GM21423 (cell line): ENCODE data around the gene CRHBP.
"Not testable (repeated sequence)": the region's sequence is repeated elsewhere in the genome, so short reads cannot be mapped to it uniquely, and the experiment has no call there.

ENCODE experiments used
- ATAC-seq: cut with Tn5 transposase; IDR thresholded peaks from one replicate; pipeline ENCODE4 v1.9.1; 2021; ENCODE audit warnings: mild to moderate bottlenecking, moderate library complexity; ENCODE audit not compliant: unreplicated experiment

The CRHBP gene

GRCh38 chr5:76952795-76953536 lies at the start of gene CRHBP:
Gene CRHBP, plus strand, starts transcription at chr5:76953045. Its CDS starts 90 bp downstream, at chr5:76953135.
- ATAC-seq, result no peak

GRCh38 chr5:76908166-76908565 lies 44.7 kb upstream of the CRHBP start:
- no peak for ATAC-seq

- not testable (repeated sequence) for ATAC-seq
Measured at GRCh38 chr5:76910344-76910933, 42.4 kb upstream of the CRHBP start.

DNA sequence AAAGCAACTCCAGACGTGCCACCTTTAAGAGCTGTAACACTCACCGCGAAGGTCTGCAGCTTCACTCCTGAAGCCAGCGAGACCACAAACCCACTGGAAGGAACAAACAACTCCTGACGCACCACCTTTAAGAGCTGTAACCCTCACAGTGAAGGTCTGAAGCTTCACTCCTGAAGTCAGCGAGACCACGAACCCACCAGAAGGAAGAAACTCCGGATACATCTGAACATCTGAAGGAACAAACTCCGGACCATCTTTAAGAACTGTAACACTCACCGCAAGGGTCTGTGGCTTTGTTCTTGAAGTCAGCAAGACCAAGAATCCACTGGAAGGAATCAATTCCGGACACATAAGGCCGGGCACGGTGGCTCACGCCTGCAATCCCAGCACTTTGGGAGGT lies 38.2 kb upstream of the CRHBP start:
- not testable (repeated sequence) for ATAC-seq

DNA sequence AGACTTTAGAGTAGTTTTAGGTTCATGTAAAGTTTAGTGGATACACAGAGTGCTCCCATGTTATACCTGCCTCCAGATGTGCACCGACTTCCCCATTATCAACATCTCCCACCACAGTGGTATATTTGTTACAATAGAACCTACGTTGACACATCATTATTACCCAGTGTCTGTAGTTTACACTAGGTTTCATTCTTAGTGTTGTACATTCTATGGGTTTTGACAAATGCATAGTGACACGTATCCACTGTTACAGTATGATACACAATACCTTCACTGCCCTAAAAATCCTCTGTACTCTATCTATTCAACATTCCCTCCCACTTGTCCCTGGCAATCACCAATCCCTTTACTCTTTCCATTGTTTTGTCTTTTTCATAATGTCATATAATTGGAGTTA lies 34.3 kb upstream of the CRHBP start:
- no peak for ATAC-seq

- no peak for ATAC-seq
Measured at GRCh38 chr5:76920491-76920890, 32.4 kb upstream of the CRHBP start.

GRCh38 chr5:76926329-76927105 lies 26.3 kb upstream of the CRHBP start:
- no peak for ATAC-seq

- no peak for ATAC-seq
Measured at GRCh38 chr5:76927961-76928360, 24.9 kb upstream of the CRHBP start.

DNA sequence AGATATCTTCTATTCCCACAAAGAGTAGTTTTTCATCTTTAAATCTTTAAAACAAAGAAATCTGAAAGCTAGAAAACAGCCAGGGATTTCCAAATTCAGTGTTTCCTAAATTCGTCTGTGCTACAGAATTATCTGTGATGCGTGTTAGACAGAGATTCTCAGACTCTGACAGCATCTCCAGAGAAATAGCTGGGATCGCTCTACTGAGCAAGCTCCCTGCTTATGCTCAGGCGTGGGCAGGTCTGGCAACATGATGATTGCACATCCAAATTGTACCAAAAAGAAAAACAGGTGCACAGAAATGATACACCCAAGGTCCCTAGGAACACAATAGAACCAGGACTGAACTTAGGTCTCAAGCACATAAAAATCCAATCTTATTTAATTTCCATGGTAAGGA lies 22.8 kb upstream of the CRHBP start:
- ATAC-seq, result no peak

DNA sequence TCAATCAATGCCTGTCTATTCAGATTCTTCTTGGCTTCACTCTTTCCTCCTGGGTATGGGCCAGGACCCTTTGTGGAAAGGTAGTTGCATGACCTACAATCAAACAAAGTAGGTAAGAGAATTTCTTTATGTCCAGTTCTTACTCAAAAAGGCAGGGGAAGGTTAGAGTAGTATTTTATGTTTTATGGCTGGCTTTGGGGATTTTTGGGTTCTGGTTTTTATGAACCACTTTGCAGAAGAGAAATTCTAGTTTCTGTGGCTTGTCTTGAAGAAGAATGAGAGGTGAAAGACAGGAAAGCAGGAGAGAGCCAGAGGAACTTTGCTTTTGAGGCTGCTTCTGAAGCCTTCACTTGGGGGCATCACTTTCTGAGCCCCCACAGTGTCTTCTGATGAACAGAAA lies 14.7 kb upstream of the CRHBP start:
- no peak for ATAC-seq

GRCh38 chr5:76941000-76941399 lies 11.8 kb upstream of the CRHBP start:
- no peak for ATAC-seq

GRCh38 chr5:76941442-76941841 lies 11.4 kb upstream of the CRHBP start:
- ATAC-seq, result no peak

DNA sequence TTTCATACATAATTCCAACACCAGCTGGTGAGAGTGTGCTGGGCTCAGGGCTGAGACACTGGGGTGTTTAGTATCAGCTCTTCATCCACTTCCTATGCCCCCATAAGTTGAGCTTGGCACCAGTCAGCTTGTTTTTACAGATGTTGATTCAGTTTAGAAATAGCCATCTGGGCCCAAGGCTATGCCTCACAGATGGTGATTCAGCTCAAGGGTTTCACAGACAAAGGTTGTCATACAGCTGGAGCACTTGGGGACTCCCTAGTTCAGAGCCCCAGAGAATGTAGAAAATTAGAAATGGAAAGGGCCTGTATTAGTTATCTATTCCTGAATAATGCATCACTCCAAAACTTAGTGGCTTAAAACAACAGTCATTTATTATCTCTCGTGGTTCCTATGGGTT lies 10.3 kb upstream of the CRHBP start:
- no peak for ATAC-seq

DNA sequence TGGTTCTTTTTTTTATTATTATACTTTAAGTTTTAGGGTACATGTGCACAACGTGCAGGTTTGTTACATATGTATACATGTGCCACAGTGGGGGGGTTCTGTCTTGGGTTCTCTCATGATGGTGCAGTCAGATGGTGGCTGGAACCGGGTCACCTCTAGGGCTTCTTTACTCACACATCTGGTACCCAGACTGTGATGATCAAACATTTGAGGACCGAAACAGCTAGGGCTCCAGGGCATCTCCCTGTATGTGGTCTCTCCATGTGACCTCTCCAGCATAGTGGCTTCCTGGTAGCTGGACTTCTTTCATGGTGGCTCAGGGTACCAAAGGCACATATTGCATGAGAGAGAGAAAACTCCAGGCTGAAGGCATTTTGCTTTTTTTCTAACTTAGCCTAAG lies 9.8 kb upstream of the CRHBP start:
- ATAC-seq, result no peak

GRCh38 chr5:76944638-76945037 lies 8.2 kb upstream of the CRHBP start:
- ATAC-seq, result no peak

DNA sequence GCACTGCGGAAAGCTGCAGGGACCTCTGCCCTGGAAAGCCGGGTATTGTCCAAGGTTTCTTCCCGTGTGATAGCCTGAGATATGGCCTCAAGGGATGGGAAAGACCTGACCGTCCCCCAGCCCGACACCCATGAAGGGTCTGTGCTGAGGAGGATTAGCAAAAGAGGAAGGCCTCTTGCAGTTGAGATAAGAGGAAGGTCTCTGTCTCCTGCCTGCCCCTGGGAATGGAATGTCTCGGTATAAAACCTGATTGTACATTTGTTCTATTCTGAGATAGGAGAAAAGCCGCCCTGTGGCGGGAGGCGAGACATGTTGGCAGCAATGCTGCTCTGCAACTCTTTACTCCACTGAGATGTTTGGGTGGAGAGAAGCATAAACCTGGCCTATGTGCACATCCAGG lies 7.6 kb upstream of the CRHBP start:
- ATAC-seq, result not testable (repeated sequence)

DNA sequence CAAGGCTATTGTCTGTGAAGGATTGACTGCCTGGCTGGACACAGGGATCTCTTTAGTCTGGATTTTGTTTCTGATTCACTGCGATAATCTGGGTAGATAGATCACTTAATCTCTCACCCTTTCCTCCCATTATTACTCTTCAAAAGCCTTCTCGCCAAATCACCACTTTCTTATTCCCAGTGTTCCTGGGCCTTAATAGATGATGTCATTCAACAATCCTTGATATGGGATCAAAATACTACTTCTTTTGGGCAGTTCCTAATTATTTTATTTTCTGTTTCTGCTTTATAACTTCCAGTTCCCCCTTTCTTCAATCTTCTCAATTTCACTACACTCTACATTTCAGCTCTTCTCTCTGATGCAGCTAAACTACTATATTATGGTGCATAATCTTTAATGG lies 6.8 kb upstream of the CRHBP start:
- ATAC-seq, result no peak

- no peak for ATAC-seq
Measured at GRCh38 chr5:76947082-76947503, 5.8 kb upstream of the CRHBP start.

DNA sequence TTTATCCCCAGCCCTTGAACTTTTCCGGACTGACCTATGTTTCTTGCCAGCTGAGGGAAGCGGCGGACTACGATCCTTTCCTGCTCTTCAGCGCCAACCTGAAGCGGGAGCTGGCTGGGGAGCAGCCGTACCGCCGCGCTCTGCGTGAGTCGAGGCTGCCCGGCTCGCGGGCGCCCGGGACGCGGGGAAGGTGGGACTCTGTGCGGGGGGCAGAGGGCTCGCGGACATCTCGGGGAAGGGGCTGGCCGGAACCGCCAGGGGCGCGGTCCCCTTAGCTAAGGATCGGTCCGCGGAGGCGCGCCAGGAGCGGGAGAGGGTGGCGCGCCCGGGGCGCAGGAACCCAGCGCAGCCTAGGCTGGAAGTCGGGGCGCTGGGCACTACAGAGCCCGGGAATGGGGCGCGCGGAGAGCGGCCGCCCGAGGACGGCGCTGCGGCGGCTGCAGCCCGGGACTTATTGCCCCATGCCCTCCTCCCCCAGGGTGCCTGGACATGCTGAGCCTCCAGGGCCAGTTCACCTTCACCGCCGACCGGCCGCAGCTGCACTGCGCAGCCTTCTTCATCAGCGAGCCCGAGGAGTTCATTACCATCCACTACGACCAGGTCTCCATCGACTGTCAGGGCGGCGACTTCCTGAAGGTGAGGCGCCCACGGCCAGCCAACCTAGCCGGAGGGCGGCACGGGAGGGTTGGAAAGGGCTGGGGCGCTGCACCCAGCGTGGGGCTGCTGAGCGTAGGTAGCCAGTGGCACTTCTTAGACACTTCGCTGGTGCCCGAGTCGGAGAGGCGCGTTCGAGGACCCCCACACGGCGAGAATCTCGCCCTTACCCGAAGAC lies 922 bp downstream of the CRHBP start:
- ATAC-seq, result no peak

DNA sequence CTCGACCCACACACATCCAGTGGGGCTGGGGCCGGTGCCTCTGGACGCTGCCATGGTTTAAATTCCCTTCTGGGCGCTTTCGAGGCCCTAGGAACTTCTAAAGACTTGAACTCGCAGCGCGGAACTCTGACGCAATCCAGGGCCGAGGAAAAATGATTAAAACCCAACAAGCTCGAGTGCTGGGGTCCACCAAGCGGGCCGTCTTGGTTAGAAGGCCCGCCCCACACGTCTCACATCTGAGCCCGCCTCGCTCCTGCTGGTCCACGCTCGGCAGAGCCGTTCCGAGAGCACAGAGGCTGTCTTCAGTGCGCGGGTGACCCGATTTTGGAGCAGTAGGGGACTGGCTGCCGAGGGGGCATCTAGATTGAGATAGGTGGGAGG lies 1.5 kb downstream of the CRHBP start:
- no peak for ATAC-seq

DNA sequence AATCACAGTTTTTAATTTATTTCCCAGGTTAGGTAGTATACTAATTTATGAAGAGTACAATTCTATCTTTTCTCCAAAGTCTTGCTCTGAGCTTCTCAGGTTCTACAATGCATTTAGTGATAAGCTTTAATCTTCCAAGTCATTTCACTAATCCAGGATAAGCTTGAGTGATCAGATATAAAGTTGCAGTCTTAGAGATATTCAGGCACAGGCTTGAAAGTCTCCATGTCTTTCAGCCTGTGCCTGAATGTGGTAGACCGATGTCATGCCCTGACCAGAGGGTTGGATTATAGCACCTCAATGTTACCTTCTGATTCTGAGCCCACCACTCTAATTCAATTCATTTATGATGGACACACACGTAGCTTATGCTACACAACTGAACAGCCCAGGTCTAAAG lies 3.2 kb downstream of the CRHBP start:
- no peak for ATAC-seq
